HFF-Myc (cell line): ENCODE results near the gene RBFOX1.

Experiments
- DNase-seq: peaks from one replicate; pipeline ENCODE4 v3.0.0-alpha.2; 2011; ENCODE audit warnings: low read depth; ENCODE audit errors: extremely low read depth
- H3K4me3 ChIP-seq: replicated peaks from 2 replicates; pipeline ENCODE4 v1.5.1; 2011; ENCODE audit warnings: low read depth, mild to moderate bottlenecking, control low read depth, low read length
- TF ChIP-seq, protein P1 (sequence below): IDR thresholded peaks from 2 replicates; pipeline ENCODE4 v1.5.1; 2012; ENCODE audit warnings: mild to moderate bottlenecking, low read depth, low read length, control low read depth; ENCODE audit errors: missing control alignments

The RBFOX1 gene

DNA sequence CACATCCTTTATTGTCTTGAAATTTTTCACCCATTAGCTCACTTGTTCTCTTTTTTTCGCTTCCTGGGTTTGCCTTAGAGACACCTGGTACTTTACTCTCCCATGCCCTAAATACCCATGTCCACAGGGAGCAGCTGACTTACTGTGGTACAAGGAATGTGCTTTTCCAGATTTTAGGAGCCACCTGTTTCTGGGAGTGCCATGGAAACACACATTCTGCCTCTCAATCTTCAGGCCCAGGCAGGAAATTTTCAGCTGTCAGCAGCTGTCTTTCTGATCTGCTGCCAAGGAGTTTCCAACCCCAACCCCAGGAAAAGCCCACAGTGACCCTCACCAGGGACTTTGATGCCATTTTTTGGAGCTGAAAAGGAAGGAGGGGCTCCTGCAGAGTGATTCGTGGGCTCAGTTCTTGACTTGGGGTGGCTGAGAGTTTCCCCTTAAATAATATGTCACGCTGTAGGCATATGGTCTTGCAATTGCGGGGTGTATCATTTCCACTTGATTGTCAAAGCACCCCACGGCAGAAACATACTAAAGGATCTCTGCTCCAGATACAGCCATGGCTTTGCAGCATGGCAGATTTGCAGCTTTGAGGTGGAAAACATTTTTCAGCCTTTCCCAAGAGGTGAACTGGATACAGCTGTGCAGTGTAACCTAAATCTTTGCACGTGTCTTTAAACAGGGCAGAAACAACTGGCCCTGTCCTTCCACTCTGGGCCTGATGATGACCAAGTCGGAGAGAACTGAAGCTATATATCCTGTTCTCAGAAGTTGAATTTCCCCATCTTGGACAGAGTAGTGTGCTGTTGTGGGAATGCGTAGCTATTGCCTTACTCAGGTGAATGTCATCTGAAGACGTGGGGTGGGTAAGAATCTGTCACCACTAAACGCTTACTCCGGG is 19.2 kb downstream of the RBFOX1 start:
- no peak for DNase-seq
- TF ChIP-seq, protein P1, sequence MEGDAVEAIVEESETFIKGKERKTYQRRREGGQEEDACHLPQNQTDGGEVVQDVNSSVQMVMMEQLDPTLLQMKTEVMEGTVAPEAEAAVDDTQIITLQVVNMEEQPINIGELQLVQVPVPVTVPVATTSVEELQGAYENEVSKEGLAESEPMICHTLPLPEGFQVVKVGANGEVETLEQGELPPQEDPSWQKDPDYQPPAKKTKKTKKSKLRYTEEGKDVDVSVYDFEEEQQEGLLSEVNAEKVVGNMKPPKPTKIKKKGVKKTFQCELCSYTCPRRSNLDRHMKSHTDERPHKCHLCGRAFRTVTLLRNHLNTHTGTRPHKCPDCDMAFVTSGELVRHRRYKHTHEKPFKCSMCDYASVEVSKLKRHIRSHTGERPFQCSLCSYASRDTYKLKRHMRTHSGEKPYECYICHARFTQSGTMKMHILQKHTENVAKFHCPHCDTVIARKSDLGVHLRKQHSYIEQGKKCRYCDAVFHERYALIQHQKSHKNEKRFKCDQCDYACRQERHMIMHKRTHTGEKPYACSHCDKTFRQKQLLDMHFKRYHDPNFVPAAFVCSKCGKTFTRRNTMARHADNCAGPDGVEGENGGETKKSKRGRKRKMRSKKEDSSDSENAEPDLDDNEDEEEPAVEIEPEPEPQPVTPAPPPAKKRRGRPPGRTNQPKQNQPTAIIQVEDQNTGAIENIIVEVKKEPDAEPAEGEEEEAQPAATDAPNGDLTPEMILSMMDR, result no peak

DNA sequence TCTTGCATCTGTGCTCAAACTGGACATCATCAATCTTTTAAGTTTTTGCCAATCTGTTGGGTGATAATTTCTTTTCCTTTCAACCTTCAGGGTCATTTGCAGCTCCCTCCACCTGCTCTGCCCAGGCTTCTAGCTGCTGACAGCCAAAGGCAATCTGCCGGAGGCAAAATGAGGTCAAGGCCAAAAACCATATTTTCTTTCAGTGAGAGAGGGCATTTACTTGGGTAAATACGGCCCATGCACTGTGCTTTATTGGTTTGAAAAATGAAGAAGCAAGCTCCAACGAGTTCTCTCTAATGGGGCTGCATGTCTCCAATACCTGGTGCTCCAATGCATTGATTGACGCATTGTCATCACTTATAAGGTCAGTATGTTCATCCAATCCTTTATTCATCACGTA is 23.1 kb downstream of the RBFOX1 start:
- TF ChIP-seq, protein P1, result no peak
- no peak overlapping the region for H3K4me3 ChIP-seq
- no peak for DNase-seq

More for the DNA sequence above, 19.2 kb downstream of the RBFOX1 start:
- H3K4me3 ChIP-seq, result no peak overlapping the region

DNA sequence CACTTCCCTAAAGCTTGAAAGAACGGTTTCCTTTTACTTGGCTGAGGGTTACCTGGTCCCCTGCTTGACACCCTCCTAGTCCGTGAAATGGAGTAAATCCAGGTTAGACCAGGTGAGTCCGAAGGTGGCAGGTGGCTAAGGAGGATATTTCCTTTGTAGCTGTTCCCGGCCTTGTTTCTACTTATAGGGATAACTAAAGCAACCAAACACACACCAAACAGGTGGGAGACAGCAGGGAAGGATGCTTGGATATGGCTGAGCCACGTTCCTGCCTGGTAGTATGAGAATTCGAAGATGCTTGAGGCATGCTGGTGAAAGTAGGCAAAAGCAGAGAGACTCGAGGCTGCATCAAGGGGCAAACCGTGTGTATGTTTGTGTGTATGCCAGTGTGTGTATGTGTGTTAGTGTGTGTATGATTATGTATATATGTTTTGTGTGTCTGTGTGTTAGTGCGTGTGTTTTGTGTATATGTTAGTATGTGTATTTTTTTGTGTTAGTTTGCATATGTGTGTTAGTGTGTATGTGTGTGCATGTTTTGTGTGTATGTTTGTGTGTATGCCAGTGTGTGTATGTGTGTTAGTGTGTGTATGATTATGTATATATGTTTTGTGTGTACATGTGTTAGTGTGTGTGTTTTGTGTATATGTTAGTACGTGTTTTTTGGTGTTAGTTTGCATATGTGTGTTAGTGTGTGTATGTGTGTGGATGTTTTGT is 28.9 kb downstream of the RBFOX1 start:
- no peak for DNase-seq
- H3K4me3 ChIP-seq, result no peak overlapping the region
- TF ChIP-seq, protein P1, result no peak

DNA sequence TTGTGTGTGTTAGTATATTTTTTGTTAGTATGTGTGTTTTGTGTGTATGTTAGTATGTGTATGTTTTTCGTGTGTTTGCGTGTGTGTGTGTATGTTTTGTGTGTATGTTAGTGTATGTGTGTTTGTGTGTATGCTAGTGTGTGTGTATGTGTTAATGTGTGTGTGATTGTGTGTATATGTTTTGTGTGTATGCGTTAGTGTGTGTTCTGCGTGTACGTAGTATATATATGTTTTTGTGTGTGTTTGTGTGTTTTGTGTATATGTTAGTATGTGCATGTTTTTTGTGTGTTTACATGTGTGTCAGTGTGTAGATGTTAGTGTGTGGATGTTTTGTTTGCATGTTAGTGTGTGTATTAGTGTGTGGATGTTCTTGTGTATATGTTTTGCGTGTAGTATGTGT is 29.6 kb downstream of the RBFOX1 start:
- DNase-seq, result no peak
- TF ChIP-seq, protein P1, result no peak
- no peak overlapping the region for H3K4me3 ChIP-seq

DNA sequence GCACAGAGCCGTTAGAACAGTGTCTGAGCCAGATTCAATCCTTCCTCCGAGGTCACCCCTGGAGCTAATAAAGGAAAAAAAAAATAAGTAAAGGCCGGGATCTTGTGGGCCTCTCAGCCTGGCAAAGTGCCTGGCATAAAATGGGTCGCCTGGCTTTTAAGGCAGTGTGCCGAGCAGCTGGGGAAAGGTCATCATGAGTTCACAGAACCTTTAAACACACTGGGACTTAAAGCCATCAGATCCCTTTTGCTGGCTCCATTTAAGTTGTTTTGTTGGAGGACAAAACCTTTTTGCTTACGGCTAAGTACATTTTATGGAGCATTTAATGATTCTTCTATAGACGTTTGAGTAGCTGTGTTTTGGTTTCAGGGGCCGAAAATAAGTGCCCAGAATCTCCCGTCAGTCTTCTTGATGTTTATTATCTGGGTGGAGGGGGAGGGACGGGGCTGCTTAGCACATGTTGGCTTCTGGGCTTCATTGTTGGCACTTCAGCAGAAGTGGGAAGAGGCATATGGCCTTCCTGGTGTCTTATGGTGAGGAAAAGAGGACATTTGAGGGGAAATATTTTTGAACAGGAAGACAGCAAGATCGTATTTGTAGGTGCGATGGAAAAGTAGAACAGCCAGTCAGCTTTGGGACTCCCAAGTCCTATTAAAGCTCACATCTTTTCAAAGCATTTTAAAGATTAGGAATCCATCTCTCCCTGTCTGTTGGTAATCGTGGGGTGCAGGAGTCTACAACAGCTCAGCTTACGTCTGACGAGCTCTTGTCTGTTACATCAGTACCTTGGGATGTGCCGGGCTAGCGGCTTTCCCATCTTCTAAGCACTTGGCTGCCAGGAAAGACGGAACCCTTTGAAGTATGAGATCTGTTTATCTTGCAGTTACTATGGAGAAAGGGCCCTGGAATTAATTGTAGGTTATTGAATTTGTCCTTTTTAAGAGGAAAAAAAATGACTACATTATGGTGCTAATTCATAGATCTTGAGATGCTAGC is 31.1 kb downstream of the RBFOX1 start:
- no peak overlapping the region for H3K4me3 ChIP-seq
- no peak for DNase-seq
- TF ChIP-seq, protein P1, result no peak

DNA sequence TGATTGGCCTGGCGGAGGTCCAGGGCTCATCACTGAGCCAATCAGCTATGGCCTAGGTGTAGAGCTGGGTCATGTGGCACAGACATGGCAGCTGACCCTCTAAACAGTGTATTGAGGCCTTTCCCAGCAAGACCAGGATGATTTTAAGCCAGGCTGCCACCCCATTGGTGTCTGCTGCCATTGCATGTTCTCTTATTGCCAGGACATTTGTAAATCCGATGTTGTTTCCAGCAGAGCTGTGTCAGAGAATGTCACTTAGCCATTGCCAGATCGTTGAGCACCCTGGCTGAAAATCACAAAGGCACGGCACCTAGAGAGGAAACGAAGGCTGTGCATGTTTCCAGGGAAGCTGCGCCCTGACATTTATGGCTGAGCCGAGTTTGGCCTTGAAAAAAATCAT is 33.4 kb downstream of the RBFOX1 start:
- DNase-seq, result no peak
- TF ChIP-seq, protein P1, result no peak
- no peak overlapping the region for H3K4me3 ChIP-seq
